ENCODE measurements around the gene FAM219A.

- TF ChIP-seq CTCF (IDR thresholded peaks at IDR 0.05) (no peak), POLR2A (IDR thresholded peaks at IDR 0.05) (no peak)
These were observed 18.4 kb downstream of the FAM219A start for GRCh38 chr9:34440017-34440416.

Measured in lower leg skin (tissue), 3 donors.